Loucy (cell line): Measurements from ENCODE around the gene ZNF93.
A peak's percentile ranks its signal among the peaks of the same experiment; 100 is the strongest.
"Not testable (repeated sequence)": the region's sequence is repeated elsewhere in the genome, so short reads cannot be mapped to it uniquely, and the experiment has no call there.

Experiments used
- H2AFZ ChIP-seq: fragments of 200-600 bp; sonication (generic); 2 replicates; pipeline ENCODE4 v1.6.0; 2016; ENCODE audit warnings: antibody characterized with exemption, mild to moderate bottlenecking, low read length, moderate library complexity
- H3F3A ChIP-seq: fragments of 200-600 bp; 2 replicates; pipeline ENCODE4 v1.6.0; 2016; ENCODE audit warnings: antibody characterized with exemption, low read depth, mild to moderate bottlenecking
- H3K27me3 ChIP-seq: fragments of 200-600 bp; sonication (generic); 2 replicates; pipeline ENCODE4 v1.6.1; 2014; ENCODE audit warnings: low read length, mild to moderate bottlenecking; ENCODE audit not compliant: insufficient read depth, poor library complexity, severe bottlenecking
- H3K36me3 ChIP-seq: fragments of 200-600 bp; sonication (generic); 2 replicates; pipeline ENCODE4 v1.6.1; 2016; ENCODE audit warnings: low read length; ENCODE audit not compliant: insufficient read depth
- H3K4me1 ChIP-seq: fragments of 200-600 bp; sonication (generic); 2 replicates; pipeline ENCODE4 v1.5.1; 2014; ENCODE audit warnings: low read length, mild to moderate bottlenecking; ENCODE audit not compliant: insufficient read depth, poor library complexity, severe bottlenecking
- H3K4me2 ChIP-seq: fragments of 200-600 bp; sonication (generic); 2 replicates; pipeline ENCODE4 v1.6.0; 2014; ENCODE audit warnings: antibody characterized with exemption, low read length, low read depth, mild to moderate bottlenecking; ENCODE audit not compliant: poor library complexity, severe bottlenecking
- H3K4me3 ChIP-seq: fragments of 200-600 bp; sonication (generic); 2 replicates; pipeline ENCODE4 v1.5.1; 2014; ENCODE audit warnings: low read length, mild to moderate bottlenecking, mixed read lengths; ENCODE audit not compliant: poor library complexity, severe bottlenecking
- H3K79me2 ChIP-seq: fragments of 200-600 bp; sonication (generic); 2 replicates; pipeline ENCODE4 v1.6.1; 2014; ENCODE audit warnings: low read length; ENCODE audit not compliant: insufficient read depth
- H3K9ac ChIP-seq: fragments of 200-600 bp; sonication (generic); 2 replicates; pipeline ENCODE4 v1.6.0; 2014; ENCODE audit warnings: mild to moderate bottlenecking, low read depth, low read length, moderate library complexity; ENCODE audit not compliant: poor library complexity, severe bottlenecking
- H3K9me2 ChIP-seq: fragments of 200-600 bp; sonication (generic); replicated peaks from 2 replicates; pipeline ENCODE4 v1.6.1; 2016; ENCODE audit warnings: low read depth, low read length, mixed read lengths
- H3K9me3 ChIP-seq: fragments of 200-600 bp; sonication (generic); 2 replicates; pipeline ENCODE4 v1.6.1; 2014; ENCODE audit warnings: mild to moderate bottlenecking, antibody characterized with exemption, low read length, low read depth; ENCODE audit not compliant: insufficient read depth
- H4K20me1 ChIP-seq: fragments of 200-600 bp; sonication (generic); 2 replicates; pipeline ENCODE4 v1.6.0; 2014; ENCODE audit warnings: antibody characterized with exemption, low read length, mild to moderate bottlenecking; ENCODE audit not compliant: insufficient read depth, poor library complexity, severe bottlenecking
- CTCF ChIP-seq: fragments of 200-600 bp; sonication (generic); conservative IDR thresholded peaks from 2 replicates; pipeline ENCODE4 v1.5.1; 2014; ENCODE audit warnings: mild to moderate bottlenecking, antibody characterized with exemption, low read length
- EZH2phosphoT487 ChIP-seq: fragments of 200-600 bp; IDR thresholded peaks from 2 replicates; pipeline ENCODE4 v1.6.1; 2018; ENCODE audit warnings: antibody characterized with exemption, mild to moderate bottlenecking, moderate library complexity, borderline replicate concordance

Gene ZNF93

GRCh38 chr19:19930417-19930816, 29.7 kb downstream of the ZNF93 start:
- not testable (repeated sequence) for H4K20me1 ChIP-seq, H3K4me3 ChIP-seq, H3K9ac ChIP-seq, H3K79me2 ChIP-seq, H3K4me2 ChIP-seq, H2AFZ ChIP-seq, H3K9me2 ChIP-seq, H3F3A ChIP-seq, H3K4me1 ChIP-seq
- H3K36me3 ChIP-seq = peaks cover 87% of the 10 kb centered on the region
- H3K9me3 ChIP-seq = peaks cover 41% of the 10 kb centered on the region
- peaks cover 11% of the 10 kb centered on the region for H3K27me3 ChIP-seq
- peak; percentile 46 for TF ChIP-seq CTCF

- not testable (repeated sequence) for H3K4me2 ChIP-seq, H4K20me1 ChIP-seq, H3K79me2 ChIP-seq, H3K9me2 ChIP-seq, H3K9ac ChIP-seq, H3K4me1 ChIP-seq, H3K4me3 ChIP-seq, H3F3A ChIP-seq, H2AFZ ChIP-seq
- H3K36me3 ChIP-seq = peaks cover 56% of the 10 kb centered on the region
- peaks cover 53% of the 10 kb centered on the region for H3K9me3 ChIP-seq
- peaks cover 11% of the 10 kb centered on the region for H3K27me3 ChIP-seq
Measured at GRCh38 chr19:19933432-19934314, 32.9 kb downstream of the ZNF93 start.

DNA sequence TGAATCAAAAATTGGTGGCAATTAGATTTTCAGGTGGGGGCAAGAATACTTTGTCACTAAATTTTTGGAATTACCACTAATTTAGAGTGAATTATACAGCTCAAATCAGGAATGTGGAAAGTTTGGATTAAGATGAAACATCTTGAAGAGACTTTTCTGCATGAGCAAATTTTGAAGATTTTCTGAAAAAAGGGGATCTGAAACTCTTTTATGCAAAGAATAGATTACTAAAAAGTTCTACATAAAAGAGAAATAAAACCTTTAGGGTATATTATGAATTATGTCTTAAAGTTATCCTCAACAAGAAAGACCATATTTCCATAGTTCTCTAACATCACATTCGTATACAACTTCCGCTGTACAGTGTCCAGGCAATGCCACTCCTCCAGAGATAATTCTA, 36.7 kb downstream of the ZNF93 start:
- H3F3A ChIP-seq = no peaks in the 10 kb centered on the region
- no peaks in the 10 kb centered on the region for H3K9me2 ChIP-seq
- H3K4me3 ChIP-seq = no peak overlapping the region
- H3K79me2 ChIP-seq = no peaks in the 10 kb centered on the region
- TF ChIP-seq CTCF (no peak), EZH2phosphoT487 (no peak)
- peaks cover 3% of the 10 kb centered on the region for H3K27me3 ChIP-seq
- H3K9me3 ChIP-seq = peaks cover 42% of the 10 kb centered on the region
- H3K4me1 ChIP-seq = no peaks in the 10 kb centered on the region
- H4K20me1 ChIP-seq = no peaks in the 10 kb centered on the region
- no peak overlapping the region for H3K9ac ChIP-seq
- H2AFZ ChIP-seq = no peak overlapping the region
- no peak overlapping the region for H3K4me2 ChIP-seq
- H3K36me3 ChIP-seq = peaks cover 31% of the 10 kb centered on the region

GRCh38 chr19:19938449-19938848, 37.7 kb downstream of the ZNF93 start:
- no peaks in the 10 kb centered on the region for H3K9me2 ChIP-seq
- no peak for TF ChIP-seq CTCF
- no peak for TF ChIP-seq EZH2phosphoT487
- no peaks in the 10 kb centered on the region for H4K20me1 ChIP-seq
- no peaks in the 10 kb centered on the region for H3K27me3 ChIP-seq
- H3K4me3 ChIP-seq = no peak overlapping the region
- H3K9me3 ChIP-seq = peaks cover 31% of the 10 kb centered on the region
- H3F3A ChIP-seq = no peaks in the 10 kb centered on the region
- H3K79me2 ChIP-seq = no peaks in the 10 kb centered on the region
- no peak overlapping the region for H2AFZ ChIP-seq
- no peaks in the 10 kb centered on the region for H3K4me1 ChIP-seq
- H3K9ac ChIP-seq = no peak overlapping the region
- H3K36me3 ChIP-seq = peaks cover 20% of the 10 kb centered on the region
- H3K4me2 ChIP-seq = no peak overlapping the region
